SK-N-SH treated with all-trans-retinoic acid at 6 μM for 48 hours (cell line): Measurements from ENCODE around the gene PHACTR3.

Experiments used
- ATAC-seq: fragments of 200-7000 bp; cut with Tn5 transposase; 3 replicates; pipeline ENCODE4 v1.9.1; 2020; ENCODE audit warnings: mild to moderate bottlenecking, moderate library complexity
- BACH2 ChIP-seq: fragments of 250-450 bp; sonication (Bioruptor Pico); IDR thresholded peaks from 2 replicates; pipeline ENCODE4 v1.9.0; 2021; ENCODE audit warnings: mild to moderate bottlenecking, borderline replicate concordance
- CREB5 ChIP-seq: fragments of 250-450 bp; sonication (Bioruptor Pico); IDR thresholded peaks from 2 replicates; pipeline ENCODE4 v1.5.1; 2020; ENCODE audit warnings: low read depth, mild to moderate bottlenecking, moderate library complexity
- CSDC2 ChIP-seq: fragments of 250-450 bp; sonication (Bioruptor Pico); IDR thresholded peaks from 2 replicates; pipeline ENCODE4 v1.5.0; 2020; ENCODE audit warnings: mild to moderate bottlenecking, moderate library complexity
- CSRNP3 ChIP-seq: fragments of 250-450 bp; sonication (Bioruptor Pico); IDR thresholded peaks from 2 replicates; pipeline ENCODE4 v1.5.1; 2021; ENCODE audit warnings: mild to moderate bottlenecking, moderate library complexity
- GLIS3 ChIP-seq: fragments of 250-450 bp; sonication (Bioruptor Pico); IDR thresholded peaks from 2 replicates; pipeline ENCODE4 v1.5.0; 2020; ENCODE audit warnings: mild to moderate bottlenecking, moderate library complexity
- ISL1 ChIP-seq: fragments of 250-450 bp; sonication (Bioruptor Pico); IDR thresholded peaks from 2 replicates; pipeline ENCODE4 v2.1.2; 2022; ENCODE audit warnings: mild to moderate bottlenecking, moderate library complexity
- OSR1 ChIP-seq: fragments of 250-450 bp; sonication (Bioruptor Pico); IDR thresholded peaks from 2 replicates; pipeline ENCODE4 v1.8.0; 2022; ENCODE audit warnings: moderate library complexity, mild to moderate bottlenecking, inconsistent platforms
- PATZ1 ChIP-seq: fragments of 250-450 bp; sonication (Bioruptor Pico); IDR thresholded peaks from 2 replicates; pipeline ENCODE4 v1.8.0; 2020; ENCODE audit warnings: mild to moderate bottlenecking, moderate library complexity, borderline replicate concordance
- POU6F1 ChIP-seq: fragments of 250-450 bp; sonication (Bioruptor Pico); IDR thresholded peaks from 2 replicates; pipeline ENCODE4 v1.8.0; 2021; ENCODE audit warnings: low read depth, mild to moderate bottlenecking, moderate library complexity, borderline replicate concordance
- PPARA ChIP-seq: fragments of 250-450 bp; sonication (Bioruptor Pico); IDR thresholded peaks from 2 replicates; pipeline ENCODE4 v1.5.0; 2020; ENCODE audit warnings: mild to moderate bottlenecking, borderline replicate concordance
- RARB ChIP-seq: fragments of 250-450 bp; sonication (Bioruptor Pico); IDR thresholded peaks from 2 replicates; pipeline ENCODE4 v1.8.0; 2021; ENCODE audit warnings: mild to moderate bottlenecking, moderate library complexity
- SNAI2 ChIP-seq: fragments of 250-450 bp; sonication (Bioruptor Pico); IDR thresholded peaks from 2 replicates; pipeline ENCODE4 v1.5.0; 2020; ENCODE audit warnings: mild to moderate bottlenecking, moderate library complexity
- TCF4 ChIP-seq: fragments of 250-450 bp; sonication (Bioruptor Pico); IDR thresholded peaks from 2 replicates; pipeline ENCODE4 v1.8.0; 2021; ENCODE audit warnings: mild to moderate bottlenecking, moderate library complexity, borderline replicate concordance
- TOX ChIP-seq: fragments of 250-450 bp; sonication (Bioruptor Pico); IDR thresholded peaks from 2 replicates; pipeline ENCODE4 v1.8.0; 2021; ENCODE audit warnings: mild to moderate bottlenecking, moderate library complexity, borderline replicate concordance
- TSHZ2 ChIP-seq: fragments of 250-450 bp; sonication (Bioruptor Pico); IDR thresholded peaks from 2 replicates; pipeline ENCODE4 v1.5.0; 2020; ENCODE audit warnings: mild to moderate bottlenecking, moderate library complexity
- ZC3H10 ChIP-seq: fragments of 250-450 bp; sonication (Bioruptor Pico); IDR thresholded peaks from 2 replicates; pipeline ENCODE4 v1.5.1; 2021; ENCODE audit warnings: mild to moderate bottlenecking, moderate library complexity
- ZFP3 ChIP-seq: fragments of 250-450 bp; sonication (Bioruptor Pico); IDR thresholded peaks from 2 replicates; pipeline ENCODE4 v1.5.0; 2020; ENCODE audit warnings: mild to moderate bottlenecking, moderate library complexity
- ZNF70 ChIP-seq: fragments of 450-650 bp; formaldehyde crosslinking; IDR thresholded peaks from 2 replicates; pipeline ENCODE4 v1.5.0; 2020; ENCODE audit warnings: mild to moderate bottlenecking, moderate library complexity
- ZNF8 ChIP-seq: fragments of 450-650 bp; formaldehyde crosslinking; IDR thresholded peaks from 2 replicates; pipeline ENCODE4 v1.5.0; 2020; ENCODE audit warnings: mild to moderate bottlenecking, moderate library complexity

PHACTR3 gene

GRCh38 chr20:59873409-59873808, 269.1 kb downstream of the PHACTR3 start:
- TF ChIP-seq PPARA (no peak), ZNF8 (CRISPR knock-in tag) (no peak), CSRNP3 (no peak), TOX (no peak), ISL1 (CRISPR knock-in tag) (no peak), RARB (CRISPR knock-in tag) (no peak), OSR1 (CRISPR knock-in tag) (no peak), TSHZ2 (no peak), TCF4 (CRISPR knock-in tag) (no peak), POU6F1 (CRISPR knock-in tag) (no peak)
- ATAC-seq: no peak

- TF ChIP-seq ISL1 (CRISPR knock-in tag) (no peak), ZFP3 (CRISPR knock-in tag) (no peak), SNAI2 (CRISPR knock-in tag) (no peak), PPARA (no peak), ZNF8 (CRISPR knock-in tag) (no peak), ZNF70 (CRISPR knock-in tag) (no peak), PATZ1 (CRISPR knock-in tag) (no peak), CSDC2 (no peak), OSR1 (CRISPR knock-in tag) (no peak), TSHZ2 (no peak), BACH2 (CRISPR knock-in tag) (no peak), TCF4 (CRISPR knock-in tag) (no peak), GLIS3 (no peak), ZC3H10 (CRISPR knock-in tag) (no peak), CSRNP3 (no peak), POU6F1 (CRISPR knock-in tag) (no peak), CREB5 (CRISPR knock-in tag) (no peak)
Measured at GRCh38 chr20:59880198-59880597, 275.9 kb downstream of the PHACTR3 start.

More at GRCh38 chr20:59880198-59880597, 275.9 kb downstream of the PHACTR3 start:
- no peak for ATAC-seq
